HAP-1 (cell line): Measurements from ENCODE around the gene KDM5B.
A peak's percentile ranks its signal among the peaks of the same experiment; 100 is the strongest.

Source experiments
- DNase-seq, 2 experiments: peaks; one replicate each; pipeline ENCODE4 v3.0.0-alpha.2; 2016 to 2020; ENCODE audit warnings: low spot score in 2 of 2
- H3K27me3 ChIP-seq: fragments of 250-450 bp; sonication (Bioruptor Pico); 2 replicates; pipeline ENCODE4 v1.5.1; 2020; ENCODE audit warnings: low read depth, mild to moderate bottlenecking, moderate library complexity
- H3K36me3 ChIP-seq: fragments of 250-450 bp; sonication (Bioruptor Pico); replicated peaks from 2 replicates; pipeline ENCODE4 v1.5.1; 2020; ENCODE audit warnings: mild to moderate bottlenecking
- H3K4me1 ChIP-seq: fragments of 250-450 bp; sonication (Bioruptor Pico); 2 replicates; pipeline ENCODE4 v1.5.1; 2020; ENCODE audit warnings: mild to moderate bottlenecking
- H3K4me3 ChIP-seq: fragments of 250-450 bp; sonication (Bioruptor Pico); 2 replicates; pipeline ENCODE4 v1.5.1; 2020; ENCODE audit warnings: mild to moderate bottlenecking, moderate library complexity
- H3K9me3 ChIP-seq: fragments of 250-450 bp; sonication (Bioruptor Pico); 2 replicates; pipeline ENCODE4 v1.5.1; 2020; ENCODE audit warnings: mild to moderate bottlenecking, moderate library complexity
- in situ Hi-C: fragments of 300-500 bp; cut with MboI; formaldehyde crosslinking; loops from 3 replicates; pipeline ENCODE4 v1.14.3; 2020; ENCODE audit warnings: low sequenced_read_pairs, inconsistent platforms, mixed read lengths

KDM5B gene

GRCh38 chr1:202709276-202710041, 98.8 kb downstream of the KDM5B start:
- peak in 1 of 2 experiments; percentile 18 for DNase-seq
- Histone ChIP-seq H3K9me3 (no peaks in the 10 kb centered on the region), H3K27me3 (peaks cover 31% of the 10 kb centered on the region), H3K4me1 (no peaks in the 10 kb centered on the region), H3K4me3 (peak overlapping the region; percentile 39), H3K36me3 (no peaks in the 10 kb centered on the region)
- in situ Hi-C loops = loop anchor here (25.0 kb wide), 1 partner anchor 247 kb away; no protein-coding TSS in a partner anchor

GRCh38 chr1:202708456-202709275, 99.6 kb downstream of the KDM5B start:
- Histone ChIP-seq H3K27me3 (peaks cover 31% of the 10 kb centered on the region), H3K36me3 (no peaks in the 10 kb centered on the region), H3K9me3 (no peaks in the 10 kb centered on the region), H3K4me3 (no peak overlapping the region), H3K4me1 (no peaks in the 10 kb centered on the region)
- DNase-seq = no peak
- in situ Hi-C loops = loop anchor here (25.0 kb wide), 1 partner anchor 246 kb away; no protein-coding TSS in a partner anchor

GRCh38 chr1:202706851-202707250, 101.4 kb downstream of the KDM5B start:
- DNase-seq = no peak
- no peaks in the 10 kb centered on the region for H3K9me3 ChIP-seq
- peaks cover 31% of the 10 kb centered on the region for H3K27me3 ChIP-seq
- in situ Hi-C loops = loop anchor here (25.0 kb wide), 1 partner anchor 245 kb away; no protein-coding TSS in a partner anchor
- no peaks in the 10 kb centered on the region for H3K36me3 ChIP-seq
- H3K4me1 ChIP-seq = no peaks in the 10 kb centered on the region
- no peak overlapping the region for H3K4me3 ChIP-seq

- H3K36me3 ChIP-seq = no peaks in the 10 kb centered on the region
- in situ Hi-C loops = loop anchor here (25.0 kb wide), 1 partner anchor 242 kb away; no protein-coding TSS in a partner anchor
- peaks cover 21% of the 10 kb centered on the region for H3K27me3 ChIP-seq
- no peak overlapping the region for H3K4me3 ChIP-seq
- H3K9me3 ChIP-seq = no peaks in the 10 kb centered on the region
- DNase-seq = no peak
- no peaks in the 10 kb centered on the region for H3K4me1 ChIP-seq
Observed at GRCh38 chr1:202704601-202705000, 103.6 kb downstream of the KDM5B start.

GRCh38 chr1:202703191-202703590, 105.0 kb downstream of the KDM5B start:
- H3K4me1 ChIP-seq = no peaks in the 10 kb centered on the region
- H3K9me3 ChIP-seq = no peaks in the 10 kb centered on the region
- peaks cover 7% of the 10 kb centered on the region for H3K27me3 ChIP-seq
- in situ Hi-C loops = loop anchor here (25.0 kb wide), 1 partner anchor 241 kb away; no protein-coding TSS in a partner anchor
- DNase-seq = no peak
- no peaks in the 10 kb centered on the region for H3K36me3 ChIP-seq
- H3K4me3 ChIP-seq = no peak overlapping the region

- no peaks in the 10 kb centered on the region for H3K9me3 ChIP-seq
- H3K27me3 ChIP-seq = peaks cover 8% of the 10 kb centered on the region
- no peak overlapping the region for H3K4me3 ChIP-seq
- H3K36me3 ChIP-seq = no peaks in the 10 kb centered on the region
- H3K4me1 ChIP-seq = no peaks in the 10 kb centered on the region
- no peak for DNase-seq
- in situ Hi-C loops = loop anchor here (25.0 kb wide), 1 partner anchor 240 kb away; no protein-coding TSS in a partner anchor
Observed at GRCh38 chr1:202702088-202702487, 106.1 kb downstream of the KDM5B start.

- peaks cover 11% of the 10 kb centered on the region for H3K27me3 ChIP-seq
- in situ Hi-C loops = loop anchor here (25.0 kb wide), 1 partner anchor 239 kb away; no protein-coding TSS in a partner anchor
Observed at GRCh38 chr1:202701200-202701599, 107.0 kb downstream of the KDM5B start.

GRCh38 chr1:202700061-202700460, 108.2 kb downstream of the KDM5B start:
- no peaks in the 10 kb centered on the region for H3K9me3 ChIP-seq
- no peaks in the 10 kb centered on the region for H3K4me1 ChIP-seq
- H3K4me3 ChIP-seq = no peak overlapping the region
- no peak for DNase-seq
- H3K36me3 ChIP-seq = no peaks in the 10 kb centered on the region
- in situ Hi-C loops = loop anchor here (25.0 kb wide), 1 partner anchor 238 kb away; no protein-coding TSS in a partner anchor
- peaks cover 8% of the 10 kb centered on the region for H3K27me3 ChIP-seq

More at GRCh38 chr1:202701200-202701599, 107.0 kb downstream of the KDM5B start:
- Histone ChIP-seq H3K9me3 (no peaks in the 10 kb centered on the region), H3K4me1 (no peaks in the 10 kb centered on the region), H3K4me3 (no peak overlapping the region), H3K36me3 (no peaks in the 10 kb centered on the region)
- DNase-seq = no peak

- no peaks in the 10 kb centered on the region for H3K36me3 ChIP-seq
- H3K4me3 ChIP-seq = no peak overlapping the region
- no peaks in the 10 kb centered on the region for H3K9me3 ChIP-seq
- in situ Hi-C loops = no loop called here
- peaks cover 7% of the 10 kb centered on the region; the same call in 1 of the 2 replicates for H3K27me3 ChIP-seq
- DNase-seq = no peak
- H3K4me1 ChIP-seq = no peaks in the 10 kb centered on the region
Observed at GRCh38 chr1:202698276-202698675, 109.9 kb downstream of the KDM5B start.

GRCh38 chr1:202697038-202697437, 111.2 kb downstream of the KDM5B start:
- H3K9me3 ChIP-seq = no peaks in the 10 kb centered on the region
- H3K36me3 ChIP-seq = no peaks in the 10 kb centered on the region
- in situ Hi-C loops = no loop called here
- peaks cover 7% of the 10 kb centered on the region; the same call in 1 of the 2 replicates for H3K27me3 ChIP-seq
- DNase-seq = no peak
- H3K4me3 ChIP-seq = no peak overlapping the region
- H3K4me1 ChIP-seq = no peaks in the 10 kb centered on the region

GRCh38 chr1:202694314-202694713, 113.9 kb downstream of the KDM5B start:
- in situ Hi-C loops = no loop called here
- Histone ChIP-seq H3K9me3 (no peaks in the 10 kb centered on the region), H3K27me3 (peaks cover 7% of the 10 kb centered on the region; the same call in 1 of the 2 replicates)

GRCh38 chr1:202692959-202693555, 115.2 kb downstream of the KDM5B start:
- Histone ChIP-seq H3K27me3 (peaks cover 7% of the 10 kb centered on the region), H3K4me1 (no peaks in the 10 kb centered on the region), H3K4me3 (no peak overlapping the region), H3K9me3 (no peaks in the 10 kb centered on the region), H3K36me3 (no peaks in the 10 kb centered on the region)
- DNase-seq = peak; percentile 34 to 88
- in situ Hi-C loops = no loop called here

More at GRCh38 chr1:202694314-202694713, 113.9 kb downstream of the KDM5B start:
- H3K4me3 ChIP-seq = no peak overlapping the region
- no peak for DNase-seq
- no peaks in the 10 kb centered on the region for H3K36me3 ChIP-seq
- H3K4me1 ChIP-seq = no peaks in the 10 kb centered on the region

- peaks cover 4% of the 10 kb centered on the region for H3K27me3 ChIP-seq
- no peak for DNase-seq
- no peak overlapping the region for H3K4me3 ChIP-seq
- H3K36me3 ChIP-seq = no peaks in the 10 kb centered on the region
- no peaks in the 10 kb centered on the region for H3K4me1 ChIP-seq
- no peaks in the 10 kb centered on the region for H3K9me3 ChIP-seq
- in situ Hi-C loops = no loop called here
Observed at GRCh38 chr1:202691816-202692215, 116.4 kb downstream of the KDM5B start.
